HG02763 (cell line): ENCODE measurements around the gene EYA4.

Experiments
- ATAC-seq: cut with Tn5 transposase; IDR thresholded peaks from one replicate; pipeline ENCODE4 v1.9.1; 2021; ENCODE audit warnings: mild to moderate bottlenecking, moderate library complexity; ENCODE audit not compliant: unreplicated experiment

The EYA4 gene

GRCh38 chr6:133435065-133435728, 194.0 kb downstream of the EYA4 start:
- ATAC-seq = no peak

DNA sequence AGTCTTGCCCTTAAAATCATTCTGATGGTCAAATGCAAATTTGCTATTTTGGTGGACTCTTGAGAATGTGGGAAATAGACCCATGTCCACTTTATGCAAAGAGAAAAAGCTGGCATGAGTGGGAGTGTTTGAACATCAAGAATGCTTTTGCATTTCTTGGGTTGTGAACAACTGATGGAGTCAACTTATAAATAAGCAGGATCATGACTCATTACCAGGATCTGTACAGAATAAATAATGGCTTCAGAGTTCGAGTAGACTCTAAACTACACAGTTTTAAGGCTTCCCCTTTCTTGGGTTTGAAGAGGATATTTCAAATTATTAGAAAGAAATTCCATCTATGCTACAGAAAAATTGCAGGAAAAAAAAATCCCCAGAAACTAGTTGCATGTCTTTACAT, 195.5 kb downstream of the EYA4 start:
- ATAC-seq = no peak

DNA sequence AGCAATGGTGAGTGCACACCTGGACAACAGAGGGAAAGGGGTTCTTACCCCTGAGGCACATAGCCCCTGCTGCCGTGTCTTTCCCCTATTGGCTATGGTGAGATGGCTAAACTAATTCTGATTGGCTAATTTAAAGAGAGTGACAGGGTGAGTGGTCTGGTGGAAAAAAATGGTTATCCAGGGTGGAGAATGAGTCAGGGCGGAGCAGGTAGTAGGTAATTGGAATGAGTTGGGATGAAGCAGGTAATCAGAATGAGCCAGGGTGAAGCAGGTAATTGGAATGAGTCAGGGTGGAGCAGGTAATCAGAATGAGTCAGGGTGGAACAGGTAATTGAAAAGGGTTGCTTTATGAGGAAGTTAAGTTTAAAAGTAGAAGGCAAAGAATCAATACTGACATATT, 200.3 kb downstream of the EYA4 start:
- no peak for ATAC-seq

DNA sequence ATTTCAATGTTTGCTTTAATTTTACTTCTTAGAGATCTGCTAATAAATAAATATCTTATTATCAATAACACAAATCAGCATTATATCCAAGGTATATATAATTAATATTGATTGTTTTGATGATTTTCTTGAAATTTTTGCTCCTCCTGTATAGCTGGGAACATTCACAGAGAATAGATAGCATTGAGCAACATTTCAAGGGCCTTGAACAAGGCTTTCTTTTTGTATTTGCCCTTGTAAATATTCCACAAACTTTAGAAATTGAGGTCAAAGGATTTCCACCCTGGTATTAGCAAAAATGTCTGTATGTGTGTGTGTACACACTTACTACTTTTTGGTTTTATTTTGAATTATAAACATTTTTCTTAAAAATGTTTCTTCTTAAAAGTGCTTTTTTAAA, 205.6 kb downstream of the EYA4 start:
- no peak for ATAC-seq

GRCh38 chr6:133447924-133448323, 206.8 kb downstream of the EYA4 start:
- ATAC-seq = no peak

GRCh38 chr6:133456439-133456838, 215.3 kb downstream of the EYA4 start:
- ATAC-seq = no peak

- no peak for ATAC-seq
Measured at GRCh38 chr6:133456944-133457343, 215.8 kb downstream of the EYA4 start.

DNA sequence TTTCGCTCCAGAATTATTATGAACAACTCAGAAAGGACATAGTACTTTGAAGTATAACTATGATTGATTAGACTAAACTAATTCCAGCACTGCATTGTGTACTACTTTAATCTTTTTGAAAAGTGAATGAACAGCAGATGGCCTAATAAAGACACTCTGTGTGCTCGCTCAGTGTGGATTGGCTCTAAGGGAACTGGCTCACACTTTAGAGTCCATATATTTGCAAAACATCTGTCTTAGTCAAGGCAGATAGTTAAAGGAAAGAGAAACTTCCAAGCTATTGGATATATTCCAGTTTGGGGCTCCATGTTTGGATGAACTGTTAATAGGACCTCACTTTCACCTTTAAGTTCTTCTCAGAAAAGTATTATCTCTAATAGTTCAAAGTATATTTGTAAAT, 218.9 kb downstream of the EYA4 start:
- ATAC-seq = no peak

DNA sequence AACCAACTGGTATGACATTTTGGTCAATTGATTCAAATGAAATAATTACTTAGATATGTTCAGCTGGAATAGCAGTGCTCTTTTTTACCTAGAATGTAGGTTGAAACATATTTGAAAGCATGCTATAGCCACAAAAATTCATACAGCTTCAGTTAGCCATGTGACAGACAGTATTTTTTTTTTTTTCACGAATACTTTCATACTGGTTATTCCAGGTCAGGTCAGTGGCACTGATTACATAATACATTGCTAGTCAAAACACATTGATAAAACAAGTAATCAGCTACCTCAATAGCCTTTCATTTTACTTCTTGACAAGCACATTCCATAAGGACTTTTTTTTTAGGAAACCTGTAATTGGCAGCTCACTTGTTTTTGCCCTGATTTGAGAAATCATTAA, 222.6 kb downstream of the EYA4 start:
- no peak for ATAC-seq

DNA sequence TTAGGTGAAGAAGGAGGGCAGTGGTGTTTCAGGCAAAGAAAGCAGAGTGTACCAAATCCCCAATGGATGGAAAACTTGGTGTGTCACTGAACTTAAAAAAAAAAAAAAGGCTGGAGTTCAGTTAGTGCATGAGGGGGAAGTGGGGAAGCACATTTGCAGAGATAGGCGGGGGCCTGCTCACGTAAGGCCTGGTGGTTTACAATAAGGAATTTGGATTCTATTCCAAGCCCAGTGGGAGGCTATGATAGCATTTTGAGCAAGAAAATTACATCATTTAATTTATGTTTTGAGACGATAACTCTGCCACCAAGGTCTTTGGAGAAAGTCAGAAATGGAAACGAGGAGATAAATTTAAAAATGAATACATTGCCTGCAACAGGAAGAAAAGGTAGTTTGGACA, 225.5 kb downstream of the EYA4 start:
- no peak for ATAC-seq

GRCh38 chr6:133467231-133467981, 226.2 kb downstream of the EYA4 start:
- ATAC-seq = no peak

DNA sequence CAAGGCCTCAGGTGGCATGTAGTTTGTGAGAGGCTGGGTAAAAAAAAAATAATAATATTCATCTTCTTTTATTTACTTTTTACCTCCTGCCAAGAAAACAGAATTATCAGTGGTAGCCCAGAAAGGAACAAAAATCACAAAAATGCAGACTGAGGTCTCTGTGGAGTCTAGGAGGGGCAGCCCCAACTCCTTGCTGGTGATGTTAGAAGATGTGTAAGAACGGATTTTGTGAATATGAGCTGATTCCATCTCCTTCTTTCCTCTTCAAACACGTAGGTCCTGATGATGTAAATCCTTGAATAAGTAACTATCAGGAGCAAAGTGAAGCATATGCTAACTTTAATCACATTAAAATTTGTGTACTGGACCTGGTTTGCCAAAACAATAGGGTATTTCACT, 226.8 kb downstream of the EYA4 start:
- no peak for ATAC-seq

DNA sequence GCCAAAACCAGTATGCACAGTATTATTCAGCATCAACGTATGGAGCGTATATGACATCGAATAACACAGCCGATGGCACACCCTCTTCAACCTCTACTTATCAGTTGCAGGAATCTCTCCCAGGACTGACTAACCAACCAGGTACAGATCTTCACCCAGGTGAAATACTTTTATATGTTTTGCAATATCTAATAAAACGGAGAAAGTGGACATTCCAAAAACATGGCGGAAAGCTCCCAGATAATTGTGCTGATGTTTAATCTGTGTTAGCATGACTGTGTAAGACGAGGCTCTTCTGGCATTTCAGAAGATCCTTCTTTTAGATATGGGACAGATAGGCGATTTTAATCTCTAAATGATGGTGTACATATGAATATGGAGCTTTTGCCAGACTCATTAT, 227.4 kb downstream of the EYA4 start:
- ATAC-seq = no peak

DNA sequence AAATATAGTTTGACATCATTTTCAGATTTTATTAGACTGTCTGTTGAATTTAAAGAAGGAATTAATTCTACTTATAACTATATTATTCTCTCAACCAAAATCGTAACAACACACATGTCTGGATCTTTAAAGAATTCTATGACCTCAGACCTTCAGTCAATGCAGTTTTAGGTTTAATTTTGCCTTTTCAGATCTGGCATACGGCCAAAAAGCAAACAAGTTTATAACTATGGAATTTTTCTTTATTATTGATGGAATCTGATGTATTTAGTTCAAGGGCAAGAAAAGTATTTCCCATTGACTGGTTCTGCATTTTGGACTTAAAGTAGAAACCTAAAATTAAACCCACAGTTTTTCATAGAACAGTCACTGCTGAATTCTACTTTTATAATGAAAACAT, 233.4 kb downstream of the EYA4 start:
- no peak for ATAC-seq

GRCh38 chr6:133478673-133479072, 237.5 kb downstream of the EYA4 start:
- ATAC-seq = no peak

DNA sequence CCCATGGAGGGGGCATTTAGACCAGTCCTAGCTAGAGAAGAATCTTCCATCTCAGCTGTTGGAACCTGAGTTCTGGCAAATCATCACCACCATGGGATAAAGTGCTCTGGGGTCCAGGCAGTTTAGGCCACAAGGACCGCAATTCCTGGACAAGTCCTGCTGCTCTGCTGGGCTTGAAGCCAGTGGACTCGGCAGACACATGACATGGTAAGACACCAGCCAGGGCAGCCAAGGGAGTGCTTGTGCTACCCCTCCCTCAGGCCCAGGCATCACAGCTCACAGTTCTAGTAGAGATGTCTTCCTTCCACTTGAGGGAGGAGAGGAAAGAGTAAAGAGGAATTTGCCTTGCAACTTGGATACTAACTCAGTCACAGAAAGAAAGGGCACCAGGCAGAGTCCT, 246.0 kb downstream of the EYA4 start:
- ATAC-seq = no peak

DNA sequence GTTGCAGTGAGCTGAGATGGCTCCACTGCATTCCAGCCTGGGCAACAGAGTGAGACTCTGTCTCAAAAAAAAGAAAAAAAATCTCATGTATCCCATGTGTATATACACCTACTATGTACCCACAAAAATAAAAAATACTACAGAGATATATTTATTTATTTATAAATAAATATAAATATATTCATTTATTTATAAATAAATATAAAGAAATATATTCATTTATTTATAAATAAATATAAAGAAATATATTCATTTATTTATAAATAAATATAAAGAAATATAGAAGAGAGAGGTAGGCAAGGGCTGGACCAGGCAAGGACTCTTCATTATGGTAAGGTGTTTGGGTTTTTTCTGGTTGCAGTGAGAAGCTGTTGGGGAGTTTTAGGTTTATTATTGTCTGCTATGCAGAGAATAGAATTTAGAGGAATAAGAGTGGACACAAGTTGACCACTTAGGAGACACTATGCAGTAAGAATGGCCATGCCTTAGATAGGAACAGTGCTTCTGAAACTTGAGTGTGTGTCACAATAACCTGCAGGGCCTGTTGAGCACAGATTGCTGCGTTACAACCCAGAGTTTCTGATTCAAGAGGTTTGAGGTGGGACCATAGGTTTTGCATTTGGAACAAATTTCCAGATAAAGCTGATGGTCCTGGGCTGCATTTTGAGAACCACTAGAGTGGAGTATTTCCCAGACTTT, 254.2 kb downstream of the EYA4 start:
- ATAC-seq = no peak

DNA sequence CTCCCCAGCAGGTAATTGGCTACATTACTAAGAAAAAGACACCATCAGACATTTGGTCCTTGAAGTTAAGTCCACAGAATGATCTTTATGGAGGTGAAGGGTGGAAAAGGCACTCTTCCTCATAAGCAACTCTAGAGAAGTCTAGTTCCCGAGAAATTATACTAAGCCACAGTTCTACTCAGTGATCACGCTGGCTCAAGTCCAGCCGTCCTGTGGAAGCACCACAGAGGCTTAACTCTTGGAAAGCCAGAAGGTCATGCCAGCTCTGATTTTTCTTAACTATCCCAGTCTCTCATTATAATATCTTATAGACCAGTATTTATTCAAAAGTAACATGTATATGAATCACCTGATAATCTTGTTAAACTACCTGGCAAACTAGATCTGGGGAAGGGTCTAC, 258.5 kb downstream of the EYA4 start:
- ATAC-seq = no peak

DNA sequence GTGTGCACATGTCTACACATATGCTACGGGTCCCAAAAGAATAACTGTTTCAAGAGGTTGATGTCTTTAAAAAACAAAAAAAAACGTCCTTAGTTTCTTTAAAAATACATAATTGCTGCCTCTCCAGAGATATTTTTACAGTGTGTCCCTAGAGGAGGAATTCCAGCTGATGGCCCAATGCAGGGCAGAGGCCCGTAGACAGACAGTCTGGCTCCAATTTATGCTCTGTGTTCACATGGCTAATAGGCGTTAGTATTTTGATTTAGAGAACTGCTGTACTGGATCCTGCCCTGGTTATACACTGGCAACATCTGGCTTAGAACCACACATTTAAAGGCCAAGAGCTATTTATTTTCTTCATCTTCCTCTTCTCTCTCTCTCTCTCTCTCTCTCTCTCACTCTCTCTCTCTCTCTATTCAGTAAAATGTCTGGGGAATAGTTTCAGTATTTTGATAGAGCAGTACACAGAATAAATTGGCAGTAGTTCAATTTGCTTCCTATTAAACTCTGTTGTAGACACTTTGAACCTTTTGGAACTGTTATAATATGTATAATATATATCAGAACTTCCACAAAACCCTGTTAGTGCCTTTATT, 260.6 kb downstream of the EYA4 start:
- no peak for ATAC-seq

DNA sequence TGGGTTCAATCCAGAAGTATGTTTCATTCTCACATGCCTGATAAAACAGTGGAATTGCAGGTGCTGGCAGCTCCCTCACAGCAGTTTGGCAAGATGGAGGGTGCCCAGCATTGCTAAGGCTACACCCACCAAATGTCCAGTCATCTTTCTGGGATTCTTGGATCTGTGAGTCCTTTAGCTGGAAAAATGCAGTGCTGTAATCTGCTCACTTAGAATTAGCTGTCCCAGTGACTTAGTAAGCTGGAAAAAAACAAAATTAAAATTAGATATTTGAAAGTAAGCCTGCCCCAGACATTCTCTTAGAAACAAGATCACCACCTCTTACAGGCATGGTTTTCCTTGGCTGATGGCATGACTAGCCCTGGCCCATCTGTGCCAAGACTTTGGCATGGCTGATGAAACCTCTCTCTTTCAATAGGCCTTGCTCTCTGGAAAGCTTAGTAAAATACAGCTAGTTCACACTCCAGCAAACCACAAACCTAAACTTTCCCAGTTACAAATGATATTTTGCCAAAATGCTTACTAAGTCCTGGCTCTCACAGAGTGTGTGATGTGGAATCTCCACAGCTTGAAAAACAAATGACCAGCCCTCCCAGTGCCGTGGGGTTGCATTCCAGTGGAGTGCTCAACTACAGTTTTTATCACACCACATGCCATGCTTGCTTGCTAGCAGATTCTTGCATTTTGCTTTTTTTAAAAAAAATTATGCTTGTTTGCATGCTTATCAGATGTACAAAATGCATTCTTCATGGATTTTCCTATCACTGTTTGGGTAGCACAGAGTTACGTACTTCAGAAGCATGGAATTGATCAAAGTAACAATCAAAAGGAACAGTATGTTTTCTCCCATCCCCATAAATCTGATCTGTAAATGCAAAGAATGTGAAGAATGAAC, 261.5 kb downstream of the EYA4 start:
- ATAC-seq = no peak

- ATAC-seq = no peak
Measured at GRCh38 chr6:133503336-133503729, 262.2 kb downstream of the EYA4 start.
